ENCODE data around the gene DNAH12.
"Not testable (repeated sequence)": the region's sequence is repeated elsewhere in the genome, so short reads cannot be mapped to it uniquely, and the experiment has no call there.

DNAH12 gene

DNA sequence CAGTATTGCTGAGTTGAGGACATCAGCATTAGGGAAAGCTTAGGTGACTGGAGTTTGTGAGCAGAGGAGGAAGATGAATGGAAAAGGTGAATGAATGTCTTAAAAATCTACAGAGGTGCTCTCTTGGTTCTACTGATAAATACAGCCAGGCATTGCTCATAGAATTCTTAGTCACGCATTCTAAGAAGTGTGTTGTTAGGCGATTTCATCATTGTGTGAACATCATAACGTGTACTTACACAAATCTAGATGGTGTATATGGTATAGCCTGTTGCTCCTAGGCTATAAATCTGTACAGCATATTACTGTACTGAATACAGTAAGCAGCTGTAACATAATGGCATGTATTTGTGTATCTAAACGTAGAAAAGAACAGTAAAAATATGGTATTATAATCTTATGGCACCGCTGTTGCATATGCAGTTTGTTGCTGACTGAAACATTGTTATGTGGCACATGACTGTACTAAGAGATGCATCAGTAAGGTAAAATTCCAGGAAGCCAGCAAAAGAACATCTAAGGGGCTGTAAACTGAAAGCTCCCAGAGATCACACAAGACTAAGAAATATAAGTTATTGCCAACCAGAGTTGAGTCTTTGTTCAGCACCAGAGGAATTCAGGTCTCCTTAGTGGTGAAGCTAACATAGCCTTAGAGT, 208.7 kb downstream of the DNAH12 start:
- in situ Hi-C loops (cut with MboI; ENCODE audit: low sequenced_read_pairs) = no loop called here

GRCh38 chr3:57331078-57331610, 213.0 kb downstream of the DNAH12 start:
- in situ Hi-C loops (cut with MboI; ENCODE audit: low sequenced_read_pairs) = no loop called here

DNA sequence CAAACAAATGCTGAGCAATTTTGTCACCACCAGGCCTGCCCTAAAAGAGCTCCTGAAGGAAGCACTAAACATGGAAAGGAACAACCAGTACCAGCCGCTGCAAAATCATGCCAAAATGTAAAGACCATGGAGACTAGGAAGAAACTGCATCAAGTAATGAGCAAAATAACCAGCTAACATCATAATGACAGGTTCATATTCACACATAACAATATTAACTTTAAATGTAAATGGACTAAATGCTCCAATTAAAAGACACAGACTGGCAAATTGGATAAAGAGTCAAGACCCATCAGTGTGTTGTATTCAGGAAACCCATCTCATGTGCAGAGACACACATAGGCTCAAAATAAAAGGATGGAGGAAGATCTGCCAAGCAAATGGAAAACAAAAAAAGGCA, 217.6 kb downstream of the DNAH12 start:
- in situ Hi-C loops (cut with MboI; ENCODE audit: low sequenced_read_pairs) = not testable (repeated sequence)

DNA sequence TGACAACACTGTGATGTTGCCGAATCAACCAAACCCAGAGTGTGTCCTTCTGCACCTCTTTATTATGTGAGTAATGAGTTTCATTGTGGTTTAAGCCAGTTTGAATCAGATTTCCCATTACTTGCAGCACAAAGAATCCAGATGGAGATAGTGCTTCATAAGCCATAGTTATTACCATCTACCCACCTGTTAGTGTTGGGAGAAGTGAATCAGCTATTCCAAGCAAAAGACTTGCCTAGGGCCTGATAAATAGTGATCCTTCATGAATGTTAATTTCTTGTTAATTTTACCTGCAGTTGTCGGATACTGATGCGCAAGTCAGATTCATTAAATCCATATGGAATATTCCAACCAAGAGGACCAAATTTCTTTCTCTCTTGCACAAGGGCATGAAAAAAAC, 229.9 kb downstream of the DNAH12 start:
- in situ Hi-C loops (cut with MboI; ENCODE audit: low sequenced_read_pairs) = no loop called here

GRCh38 chr3:57309769-57310360, 234.3 kb downstream of the DNAH12 start:
- in situ Hi-C loops (cut with MboI; ENCODE audit: low sequenced_read_pairs) = no loop called here

DNA sequence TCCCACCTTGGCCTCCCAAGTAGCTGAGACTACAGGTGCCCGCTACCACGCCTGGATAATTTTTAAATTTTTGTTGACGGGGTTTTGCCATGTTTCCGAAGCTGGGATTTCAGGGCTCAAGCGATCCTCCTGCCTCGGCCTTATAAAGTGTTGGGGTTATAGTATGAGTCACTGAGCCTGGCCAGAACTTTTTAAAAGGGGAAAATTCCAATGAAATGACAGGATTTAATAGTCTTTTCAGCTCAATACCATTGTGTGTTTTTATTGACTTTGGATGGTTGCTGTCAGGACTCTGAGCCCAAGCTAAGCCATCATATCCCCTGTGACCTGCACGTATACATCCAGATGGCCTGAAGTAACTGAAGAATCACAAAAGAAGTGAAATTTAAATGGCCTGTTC, 240.6 kb downstream of the DNAH12 start:
- in situ Hi-C loops (cut with MboI; ENCODE audit: low sequenced_read_pairs) = not testable (repeated sequence)

DNA sequence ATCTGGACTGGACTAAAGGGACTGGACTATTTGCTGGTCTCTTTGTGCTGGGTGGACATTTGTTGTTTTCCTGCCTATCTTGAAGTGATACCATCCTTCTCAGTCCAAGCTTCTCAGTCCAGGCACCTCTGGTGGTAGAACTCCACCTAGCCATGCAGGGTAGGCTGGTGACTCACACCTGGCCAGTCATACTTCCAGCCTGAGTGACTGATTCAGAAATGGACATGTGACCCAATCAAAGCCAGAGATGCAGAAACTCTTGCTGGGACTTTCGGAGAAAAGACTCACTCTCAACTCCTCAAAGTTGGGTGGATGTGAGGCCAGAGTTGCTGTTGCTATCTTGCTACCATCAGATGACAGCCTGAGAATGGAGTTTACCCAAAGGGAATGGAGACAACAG, 246.1 kb downstream of the DNAH12 start:
- in situ Hi-C loops (cut with MboI; ENCODE audit: low sequenced_read_pairs) = no loop called here

GRCh38 chr3:57292897-57293526, 251.1 kb downstream of the DNAH12 start:
- in situ Hi-C loops (cut with MboI; ENCODE audit: low sequenced_read_pairs) = no loop called here

GRCh38 chr3:57292159-57292896, 251.8 kb downstream of the DNAH12 start, which contains the start of gene ASB14:
Gene ASB14, minus strand, starts transcription at chr3:57292685. Its CDS starts 652 bp downstream, at chr3:57292033.
- in situ Hi-C loops (cut with MboI; ENCODE audit: low sequenced_read_pairs) = no loop called here

- in situ Hi-C loops (cut with MboI; ENCODE audit: low sequenced_read_pairs) = no loop called here
Observed at GRCh38 chr3:57288403-57288802, 255.7 kb downstream of the DNAH12 start.

DNA sequence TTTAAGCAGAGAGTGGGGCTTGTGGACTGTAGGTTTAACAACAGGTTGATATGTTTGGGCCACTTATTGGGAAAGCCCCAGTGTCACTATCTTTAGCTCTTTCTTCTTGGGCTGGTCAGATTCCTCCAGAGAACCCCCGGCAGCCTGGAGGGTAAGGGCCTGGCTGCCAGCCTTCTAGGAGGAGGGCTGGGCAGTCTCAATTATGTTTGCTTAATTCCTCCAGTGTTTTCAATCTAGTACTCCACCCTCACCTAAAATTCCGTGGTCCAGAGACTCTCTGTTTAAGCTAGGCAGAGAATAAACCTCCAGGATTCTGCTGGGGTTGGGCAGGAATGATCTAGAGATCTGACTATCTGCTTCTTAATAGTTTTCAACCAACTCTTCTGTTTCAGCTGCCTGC, 256.9 kb downstream of the DNAH12 start:
- in situ Hi-C loops (cut with MboI; ENCODE audit: low sequenced_read_pairs) = no loop called here

- in situ Hi-C loops (cut with MboI; ENCODE audit: low sequenced_read_pairs) = no loop called here
Observed at GRCh38 chr3:57283334-57283733, 260.8 kb downstream of the DNAH12 start.

DNA sequence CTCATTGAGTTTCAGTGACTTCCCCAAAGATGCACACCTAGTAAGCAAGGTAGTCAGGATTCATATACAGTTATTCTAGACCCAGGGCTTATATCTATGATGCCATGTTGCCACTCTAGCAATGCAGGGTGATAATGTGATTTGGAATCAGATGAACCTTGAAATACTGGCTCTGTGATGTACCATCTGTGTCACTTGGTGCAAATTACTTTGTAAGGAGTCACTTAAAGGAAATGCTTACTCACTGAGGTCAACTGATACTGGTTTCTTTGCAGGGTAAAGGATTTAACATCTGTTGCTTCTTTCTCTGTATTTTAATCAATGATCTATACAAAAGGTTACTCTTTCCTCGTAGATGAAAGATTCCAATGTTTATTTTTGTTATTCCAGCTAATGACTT, 262.4 kb downstream of the DNAH12 start:
- in situ Hi-C loops (cut with MboI; ENCODE audit: low sequenced_read_pairs) = no loop called here

DNA sequence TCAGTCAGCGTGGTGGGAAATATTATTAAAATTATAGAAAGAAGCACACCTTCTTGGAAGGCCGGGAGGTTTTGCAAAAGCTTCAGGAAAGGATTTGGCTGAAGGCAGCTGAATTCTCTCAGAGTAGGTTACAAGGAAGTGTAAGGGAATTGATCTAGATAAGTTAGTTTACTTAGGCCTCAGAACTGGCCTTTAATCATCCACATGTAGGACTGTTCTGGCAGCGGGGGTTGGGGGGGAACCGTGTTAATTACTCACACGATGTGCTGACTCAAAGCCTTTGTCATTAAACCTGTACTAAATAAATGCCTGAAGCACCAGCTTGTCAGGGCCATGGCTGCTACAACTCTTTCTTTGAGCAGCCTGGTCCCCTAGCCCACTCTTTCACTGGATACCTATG, 264.5 kb downstream of the DNAH12 start:
- in situ Hi-C loops (cut with MboI; ENCODE audit: low sequenced_read_pairs) = no loop called here

GRCh38 chr3:57278237-57278636, 265.9 kb downstream of the DNAH12 start:
- in situ Hi-C loops (cut with MboI; ENCODE audit: low sequenced_read_pairs) = no loop called here

GRCh38 chr3:57275393-57275792, 268.8 kb downstream of the DNAH12 start:
- in situ Hi-C loops (cut with MboI; ENCODE audit: low sequenced_read_pairs) = no loop called here

DNA sequence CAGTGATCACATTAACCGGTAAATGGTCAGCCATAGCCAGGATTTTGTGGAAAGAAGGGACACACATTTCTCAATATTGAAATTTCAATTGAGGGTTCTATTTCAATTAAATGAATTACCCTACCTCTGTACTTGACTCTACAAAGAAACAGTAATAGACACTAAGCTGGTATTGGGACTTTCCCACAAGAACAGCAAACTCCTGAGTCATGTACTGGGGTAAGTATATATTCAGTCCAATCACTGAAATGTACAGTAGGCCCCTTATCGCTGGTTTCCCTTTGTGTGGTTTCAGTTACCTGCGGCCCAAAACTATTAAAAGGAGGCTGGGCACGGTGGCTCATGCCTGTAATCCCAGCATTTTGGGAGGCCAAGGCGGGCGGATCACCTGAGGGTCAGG, 269.3 kb downstream of the DNAH12 start:
- in situ Hi-C loops (cut with MboI; ENCODE audit: low sequenced_read_pairs) = no loop called here

GRCh38 chr3:57268416-57268815, 275.7 kb downstream of the DNAH12 start:
- in situ Hi-C loops (cut with MboI; ENCODE audit: low sequenced_read_pairs) = no loop called here

DNA sequence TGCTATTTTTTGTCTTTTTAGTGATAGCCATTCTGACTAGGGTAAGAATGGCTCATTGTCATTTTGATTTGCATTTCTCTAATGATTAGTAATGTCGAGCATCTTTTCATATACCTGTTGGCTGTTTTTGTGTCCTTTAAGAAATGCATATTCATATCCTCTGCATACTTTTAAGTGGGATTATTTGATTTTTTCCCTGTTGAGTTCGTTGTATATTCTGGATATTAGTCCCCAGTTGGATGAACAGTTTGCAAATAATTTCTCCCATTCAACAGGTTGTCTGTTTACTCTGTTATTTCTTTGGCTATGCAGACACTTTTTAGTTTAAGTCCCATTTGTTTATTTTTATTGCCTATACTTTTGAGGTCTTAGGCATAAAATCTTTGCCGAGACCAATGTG, 282.2 kb downstream of the DNAH12 start:
- in situ Hi-C loops (cut with MboI; ENCODE audit: low sequenced_read_pairs) = no loop called here

GRCh38 chr3:57261119-57261518, 283.0 kb downstream of the DNAH12 start:
- in situ Hi-C loops (cut with MboI; ENCODE audit: low sequenced_read_pairs) = no loop called here

DNA sequence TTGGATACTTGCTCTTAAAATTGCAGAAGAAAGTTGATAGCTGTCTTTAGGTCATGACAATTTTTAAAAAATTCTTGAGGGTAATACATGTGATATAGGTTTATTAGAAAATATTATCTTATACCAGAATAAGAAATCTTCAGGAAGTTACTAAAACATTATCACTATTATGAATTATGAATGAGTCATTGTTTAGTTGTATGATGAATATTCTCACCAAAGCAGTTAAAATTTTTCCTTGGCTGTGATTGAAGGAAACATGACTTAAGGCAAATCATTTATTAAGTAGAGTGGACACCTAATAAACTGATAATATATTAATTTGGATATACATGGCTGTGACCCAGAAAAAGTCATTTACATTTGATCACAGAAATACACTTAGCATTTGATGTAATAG, 286.5 kb downstream of the DNAH12 start:
- in situ Hi-C loops (cut with MboI; ENCODE audit: low sequenced_read_pairs) = no loop called here
